ENCODE measurements around the gene SPPL2B. TPM values are rescaled to one million over a fixed set of nuclear protein-coding genes. Genes with fewer than 3 reads are reported as not detected.

Gene SPPL2B
- total and polyA plus RNA-seq, 10 donors, result 40.5 to 111 (median 78.1) TPM

DNA sequence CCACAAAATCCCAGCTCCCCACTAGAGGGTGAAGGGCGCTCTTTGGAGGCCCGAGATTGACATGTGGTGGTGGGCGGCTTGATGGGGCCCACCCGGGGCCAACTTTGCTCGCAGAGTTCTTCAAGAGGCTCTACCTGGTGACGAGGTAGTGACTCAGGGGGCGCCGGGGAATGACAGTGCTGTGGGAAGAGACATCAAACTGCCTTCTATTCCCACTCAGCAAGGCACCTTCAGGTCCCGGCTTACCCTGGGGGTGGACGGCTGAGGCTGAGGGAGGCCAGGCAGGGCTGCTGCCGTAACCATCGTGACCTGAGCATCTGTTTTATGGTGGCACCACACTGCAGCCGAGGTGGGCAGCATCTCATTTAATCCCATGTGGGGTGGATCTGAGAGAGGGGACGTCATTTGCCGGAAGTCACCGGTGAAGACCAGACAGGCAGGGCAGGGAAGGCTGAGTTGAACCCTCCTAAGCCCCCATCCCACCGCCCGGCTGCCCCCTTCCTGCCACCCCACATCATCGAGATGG is 22.1 kb upstream of the SPPL2B start:
- Histone ChIP-seq H3K27ac (no peak overlapping the region), H3K4me3 (no peak overlapping the region), H3K27me3 (replicated peaks in 1 of 7) (peaks cover 0 to 93% (median 46%) of the 10 kb centered on the region in 7 donors), H3K4me1 (peaks cover 6 to 60% (median 37%) of the 10 kb centered on the region in 6 donors), H3K36me3 (no peaks in the 10 kb centered on the region), H3K9me3 (no peaks in the 10 kb centered on the region)
- DNase-seq, result no peak
- no peak for TF ChIP-seq CTCF (IDR thresholded peaks at IDR 0.05 in 8 of 11, conservative IDR thresholded peaks at IDR 0.05 in 3 of 11)
- no peak for TF ChIP-seq POLR2AphosphoS5 (IDR thresholded peaks at IDR 0.05)
- TF ChIP-seq POLR2A (IDR thresholded peaks at IDR 0.05), result no peak
- intact Hi-C loops (cut with DNase I; ENCODE audit: low total_unique reads), result no loop called here
- 62 to 70% (median 67%) methylated on average over 15 to 19 of the region's 19 CpGs for WGBS, 5 donors

GRCh38 chr19:2306971-2307370 is 21.5 kb upstream of the SPPL2B start:
- Histone ChIP-seq H3K4me3 (peak overlapping the region in 1 of 8 donors; percentile 19), H3K36me3 (no peaks in the 10 kb centered on the region), H3K27ac (no peak overlapping the region), H3K4me1 (peaks cover 6 to 53% (median 33%) of the 10 kb centered on the region in 6 donors), H3K27me3 (replicated peaks in 1 of 7) (peaks cover 0 to 93% (median 46%) of the 10 kb centered on the region in 7 donors), H3K9me3 (no peaks in the 10 kb centered on the region)
- intact Hi-C loops (cut with DNase I; ENCODE audit: low total_unique reads), result no loop called here
- 62 to 75% (median 67%) methylated on average over 10 to 17 of the region's 17 CpGs for WGBS, 5 donors
- no peak for TF ChIP-seq POLR2AphosphoS5 (IDR thresholded peaks at IDR 0.05)
- no peak for TF ChIP-seq CTCF (IDR thresholded peaks at IDR 0.05 in 8 of 11, conservative IDR thresholded peaks at IDR 0.05 in 3 of 11)
- TF ChIP-seq POLR2A (IDR thresholded peaks at IDR 0.05), result no peak
- no peak for DNase-seq

DNA sequence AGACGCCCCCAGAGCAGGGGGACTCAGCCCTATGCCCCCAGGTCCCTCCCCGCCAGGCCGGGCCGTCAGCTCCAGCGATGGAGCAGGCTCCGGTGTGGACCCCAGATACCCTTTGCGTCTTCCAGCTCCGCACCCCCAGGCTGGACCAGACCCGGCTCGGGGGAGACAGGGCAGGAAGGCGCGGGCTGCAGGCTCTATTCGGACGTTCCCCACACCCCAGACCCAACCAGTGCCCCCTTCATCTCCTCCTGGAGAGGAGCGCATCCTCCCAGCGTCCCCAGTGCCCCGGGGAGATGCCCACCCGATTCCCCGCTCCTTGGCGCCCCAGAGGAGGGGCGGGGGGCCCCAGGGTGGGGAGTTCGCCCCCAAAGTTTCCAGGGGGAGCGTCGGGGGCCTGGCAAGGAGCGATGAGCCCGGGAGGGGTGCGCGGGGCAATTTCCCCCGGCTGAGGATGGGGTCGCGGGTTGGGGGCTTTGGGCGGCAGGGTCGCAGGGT is 20.9 kb upstream of the SPPL2B start:
- Histone ChIP-seq H3K4me3 (peak overlapping the region in 3 of 8 donors; percentile 15 to 60 (median 19)), H3K36me3 (no peaks in the 10 kb centered on the region), H3K27ac (no peak overlapping the region), H3K9me3 (no peaks in the 10 kb centered on the region), H3K27me3 (replicated peaks in 1 of 7) (peaks cover 0 to 93% (median 47%) of the 10 kb centered on the region in 7 donors), H3K4me1 (peaks cover 3 to 53% (median 27%) of the 10 kb centered on the region in 6 donors)
- 16 to 29% (median 24%) methylated on average over 12 to 33 of the region's 33 CpGs for WGBS, 5 donors
- DNase-seq, result no peak
- TF ChIP-seq CTCF (IDR thresholded peaks at IDR 0.05 in 8 of 11, conservative IDR thresholded peaks at IDR 0.05 in 3 of 11) (no peak), POLR2AphosphoS5 (IDR thresholded peaks at IDR 0.05) (peak in 1 of 3 donors; percentile 47)
- intact Hi-C loops (cut with DNase I; ENCODE audit: low total_unique reads), result no loop called here

DNA sequence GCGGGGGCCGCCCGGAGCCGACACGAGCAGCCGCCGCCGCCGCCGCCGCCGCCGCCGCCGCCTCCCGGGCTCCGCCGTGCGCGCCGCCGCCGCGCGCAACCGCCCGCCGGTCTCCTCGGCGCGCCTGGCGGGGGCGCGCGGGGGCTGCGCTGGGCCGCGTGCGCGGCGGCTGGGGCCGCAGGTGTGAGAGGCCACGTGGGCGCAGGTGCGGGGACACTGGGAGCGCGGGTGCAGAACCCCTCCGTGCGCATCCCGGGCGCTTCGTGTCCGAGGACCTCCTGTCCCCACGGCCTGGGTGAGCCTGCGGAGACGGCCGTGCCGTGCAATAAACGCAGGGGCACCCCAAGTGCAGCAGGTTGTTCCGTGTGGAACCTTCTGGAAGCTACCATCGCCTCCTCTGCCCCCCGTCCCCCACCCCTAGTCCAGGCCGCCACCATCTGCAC is 20.3 kb upstream of the SPPL2B start, which contains the start of gene LINGO3:
Gene LINGO3, minus strand, starts transcription at position 41 of the 443 bp plus-strand sequence. CDS start 16,378 bp downstream, outside the sequence.
- DNase-seq, result no peak
- Histone ChIP-seq H3K4me3 (peak within 1 kb of the TSS in 3 of 8 donors; percentile 15 to 60 (median 19)), H3K4me1 (peaks cover 0 to 53% (median 21%) of the 10 kb centered on the region in 6 donors), H3K9me3 (no peaks in the 10 kb centered on the region), H3K27ac (no peak within 1 kb of the TSS), H3K27me3 (replicated peaks in 1 of 7) (peaks cover 0 to 93% (median 48%) of the 10 kb centered on the region in 7 donors), H3K36me3 (no peaks in the 10 kb centered on the region)
- TF ChIP-seq CTCF (IDR thresholded peaks at IDR 0.05 in 8 of 11, conservative IDR thresholded peaks at IDR 0.05 in 3 of 11) (no peak), POLR2AphosphoS5 (IDR thresholded peaks at IDR 0.05) (peak in 1 of 3 donors; percentile 10)
- 5 to 28% (median 9%) methylated on average over 10 to 63 of the region's 63 CpGs for WGBS, 5 donors
- intact Hi-C loops (cut with DNase I; ENCODE audit: low total_unique reads), result no loop called here
